Measurements from ENCODE around the gene HTT.
"Not testable (repeated sequence)": the region's sequence is repeated elsewhere in the genome, so short reads cannot be mapped to it uniquely, and the experiment has no call there.

HTT gene

GRCh38 chr4:3046623-3047022 lies 27.9 kb upstream of the HTT start:
- DNase-seq = no peak

- DNase-seq = peak; percentile 54
Observed at GRCh38 chr4:3047464-3048286, 26.8 kb upstream of the HTT start.

- not testable (repeated sequence) for DNase-seq
Observed at GRCh38 chr4:3051141-3051897, 23.2 kb upstream of the HTT start.

- no peak for DNase-seq
Observed at GRCh38 chr4:3054169-3054759, 20.2 kb upstream of the HTT start.

- no peak for DNase-seq
Observed at GRCh38 chr4:3059943-3060342, 14.5 kb upstream of the HTT start.

- no peak for DNase-seq
Observed at GRCh38 chr4:3060946-3061345, 13.5 kb upstream of the HTT start.

- DNase-seq = peak; percentile 46
Observed at GRCh38 chr4:3062471-3062870, 12.0 kb upstream of the HTT start.

- DNase-seq = no peak
Observed at GRCh38 chr4:3065551-3065950, 8.9 kb upstream of the HTT start.

- DNase-seq = no peak
Observed at GRCh38 chr4:3066836-3067400, 7.6 kb upstream of the HTT start.

GRCh38 chr4:3067473-3068001 lies 6.9 kb upstream of the HTT start:
- no peak for DNase-seq

GRCh38 chr4:3069661-3070199 lies 4.8 kb upstream of the HTT start:
- no peak for DNase-seq

GRCh38 chr4:3070709-3071500 lies 3.6 kb upstream of the HTT start:
- DNase-seq = peak; percentile 53

GRCh38 chr4:3071811-3072210 lies 2.7 kb upstream of the HTT start:
- no peak for DNase-seq

GRCh38 chr4:3073158-3074077 lies 1.1 kb upstream of the HTT start:
- DNase-seq = no peak

GRCh38 chr4:3074846-3075651 lies 568 bp downstream of the HTT start:
- DNase-seq = peak; percentile 81

GRCh38 chr4:3075652-3075981 lies 1.1 kb downstream of the HTT start:
- no peak for DNase-seq

- DNase-seq = no peak
Observed at GRCh38 chr4:3077796-3078195, 3.3 kb downstream of the HTT start.

GRCh38 chr4:3079694-3080123 lies 5.2 kb downstream of the HTT start:
- DNase-seq = no peak

GRCh38 chr4:3082925-3083515 lies 8.5 kb downstream of the HTT start:
- DNase-seq = no peak

GRCh38 chr4:3083732-3084131 lies 9.3 kb downstream of the HTT start:
- DNase-seq = no peak

All from EL (cell line).